HG02588 (cell line): ENCODE results near the gene DMRTB1.

Experiments
- ATAC-seq: cut with Tn5 transposase; IDR thresholded peaks from one replicate; pipeline ENCODE4 v1.9.1; 2021; ENCODE audit warnings: mild to moderate bottlenecking, moderate library complexity; ENCODE audit not compliant: unreplicated experiment

Gene DMRTB1

GRCh38 chr1:53459321-53460175, at the start of gene DMRTB1:
Gene DMRTB1 (plus strand): TSS chr1:53459399. CDS start chr1:53459454, 55 bp downstream.
- ATAC-seq, result no peak

GRCh38 chr1:53409695-53410094, 49.5 kb upstream of the DMRTB1 start:
- no peak for ATAC-seq

GRCh38 chr1:53410100-53410541, 49.1 kb upstream of the DMRTB1 start:
- peak; percentile 40 for ATAC-seq

GRCh38 chr1:53410701-53411100, 48.5 kb upstream of the DMRTB1 start:
- no peak for ATAC-seq

GRCh38 chr1:53411541-53412152, 47.6 kb upstream of the DMRTB1 start:
- ATAC-seq, result no peak

- no peak for ATAC-seq
Measured at GRCh38 chr1:53412285-53413174, 46.7 kb upstream of the DMRTB1 start.

DNA sequence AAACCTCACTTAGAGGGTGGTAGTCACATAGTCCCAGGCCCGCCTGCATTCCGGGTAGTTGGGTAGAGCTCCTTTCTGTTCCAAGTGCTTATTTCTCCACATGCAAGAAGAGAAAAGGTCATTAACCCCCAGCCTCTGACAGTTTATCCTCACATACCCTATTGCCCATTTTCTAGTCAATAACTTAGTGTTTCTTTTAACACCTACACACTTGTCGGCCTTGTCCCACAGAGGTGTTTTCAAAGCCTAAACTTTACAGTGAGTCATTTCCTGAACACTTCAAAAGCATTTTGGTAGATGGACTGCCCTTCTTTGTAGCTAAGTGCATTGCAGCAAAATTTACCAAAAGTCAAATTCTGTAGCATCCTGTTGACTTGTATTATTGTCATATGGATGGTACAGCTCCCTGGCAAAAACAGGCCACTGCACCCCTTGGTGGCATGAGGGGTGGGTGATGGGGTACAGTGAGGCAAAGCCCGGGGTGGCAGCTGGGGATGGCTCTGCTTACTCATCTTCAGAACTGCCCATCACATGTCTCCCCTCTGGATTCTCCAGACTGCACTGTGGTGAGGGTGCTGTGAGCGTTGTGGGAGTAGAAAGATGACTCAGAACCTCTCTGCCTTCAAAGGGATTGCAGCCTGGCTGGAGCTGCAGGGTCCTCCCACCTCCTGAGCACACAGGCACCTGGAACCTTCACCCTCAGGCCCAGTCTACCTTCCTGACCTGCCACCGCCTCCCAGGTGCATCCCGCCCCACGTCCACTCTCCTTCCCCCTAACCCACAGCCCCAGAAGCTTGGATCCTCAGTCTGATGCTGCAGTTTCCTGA, 45.8 kb upstream of the DMRTB1 start:
- peak; percentile 47 for ATAC-seq

DNA sequence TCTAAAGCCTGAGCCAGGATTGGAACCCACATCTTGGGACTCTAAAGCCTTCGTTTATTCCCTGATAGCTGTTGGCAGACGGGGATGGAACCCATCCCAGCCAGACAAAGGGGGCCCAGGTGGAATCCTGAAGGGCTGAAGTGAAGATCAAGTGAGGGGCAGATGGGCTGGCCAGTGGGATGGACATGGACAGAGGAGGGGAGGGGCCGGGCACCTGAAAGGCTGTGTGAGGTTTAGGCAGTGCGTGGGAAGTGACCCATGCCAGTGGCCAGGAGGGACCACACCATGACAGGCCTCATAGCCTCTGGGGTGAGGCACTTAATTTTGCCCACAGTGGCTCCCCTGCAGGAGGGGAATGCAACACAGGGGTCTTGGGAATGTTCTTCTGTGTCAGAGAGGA, 44.6 kb upstream of the DMRTB1 start:
- ATAC-seq, result no peak

GRCh38 chr1:53415432-53415831, 43.8 kb upstream of the DMRTB1 start:
- no peak for ATAC-seq

DNA sequence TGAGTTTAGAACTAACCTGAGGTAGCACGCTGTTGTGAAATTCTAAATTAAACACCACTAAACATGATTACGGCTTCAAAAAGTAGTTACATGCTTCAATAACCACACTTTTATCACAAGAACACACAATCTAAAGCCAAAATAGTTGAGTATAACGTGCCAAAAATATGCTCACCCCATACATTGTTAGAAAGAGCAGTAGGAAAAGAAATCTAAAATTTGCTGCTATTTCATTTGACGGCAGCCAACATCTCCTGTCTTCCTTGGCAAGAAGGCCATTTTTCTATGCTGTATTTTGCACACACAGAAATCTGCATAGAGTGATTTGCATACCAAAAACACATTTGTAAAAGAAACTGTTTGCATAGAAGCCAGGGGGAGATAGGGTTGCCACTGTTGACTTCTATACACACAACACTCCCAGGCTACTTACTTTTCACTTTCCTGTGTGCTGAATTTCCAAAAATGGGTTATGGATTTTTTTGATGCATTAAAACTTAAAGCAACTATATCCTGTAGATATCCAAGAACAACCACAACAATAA, 42.9 kb upstream of the DMRTB1 start:
- no peak for ATAC-seq

DNA sequence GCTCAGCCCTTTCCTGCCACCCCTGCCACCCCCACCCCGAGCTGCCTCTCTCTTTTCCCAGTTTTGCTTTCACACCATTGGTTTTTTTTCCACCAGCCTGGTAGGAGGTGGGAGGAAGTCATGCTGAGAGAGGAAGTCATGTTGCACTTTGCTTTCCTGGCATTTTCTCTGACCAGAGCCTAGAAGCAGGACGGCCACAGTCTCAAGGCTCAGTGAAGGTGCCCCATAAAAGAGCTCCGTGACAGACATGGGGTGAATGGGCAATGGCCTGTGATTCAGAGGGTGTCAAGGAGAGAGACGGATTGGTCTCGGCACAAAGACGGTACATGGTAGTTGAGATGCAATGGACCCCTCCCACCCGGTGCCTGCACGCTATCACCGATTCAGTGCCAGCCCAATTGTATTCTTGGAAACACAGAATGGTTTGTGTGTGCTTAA, 42.1 kb upstream of the DMRTB1 start:
- ATAC-seq, result no peak

DNA sequence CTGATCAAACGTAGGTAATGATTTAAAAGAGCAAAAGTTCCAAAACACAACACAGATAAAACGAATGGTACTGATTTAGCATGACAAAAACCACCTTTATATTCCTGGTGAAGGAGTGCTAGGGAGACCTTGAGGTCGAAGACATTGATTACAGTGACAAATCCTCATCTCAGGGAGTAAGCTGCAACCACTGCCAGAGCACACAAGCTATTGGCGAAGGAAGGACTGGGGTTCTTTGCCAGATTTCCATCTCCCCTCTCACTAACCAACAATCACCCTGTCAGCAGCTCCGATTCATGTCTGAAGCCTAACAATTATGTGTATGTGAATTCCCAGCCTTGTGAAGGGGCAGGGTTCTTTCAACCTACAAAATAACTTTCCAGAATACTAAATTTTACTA, 40.2 kb upstream of the DMRTB1 start:
- no peak for ATAC-seq

- no peak for ATAC-seq
Measured at GRCh38 chr1:53420341-53420740, 38.9 kb upstream of the DMRTB1 start.

DNA sequence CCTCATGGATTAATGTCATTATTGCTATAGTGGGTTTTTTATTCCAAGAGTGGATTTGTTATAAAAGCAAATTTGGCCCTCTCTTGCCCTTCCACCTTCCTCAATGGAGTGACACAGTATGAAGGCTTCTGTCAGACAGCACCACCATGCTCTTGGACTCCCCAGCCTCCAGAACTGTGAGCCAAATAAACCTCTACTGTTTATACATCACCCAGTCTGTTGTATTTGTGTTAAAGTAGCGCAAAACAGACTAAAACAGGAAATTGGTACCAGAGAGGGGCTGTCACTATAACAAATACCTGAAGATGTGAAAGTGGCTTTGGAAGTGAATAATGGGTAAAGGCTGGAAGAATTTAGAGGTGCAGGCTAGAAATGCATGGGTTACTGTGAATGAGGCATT, 38.0 kb upstream of the DMRTB1 start:
- no peak for ATAC-seq

DNA sequence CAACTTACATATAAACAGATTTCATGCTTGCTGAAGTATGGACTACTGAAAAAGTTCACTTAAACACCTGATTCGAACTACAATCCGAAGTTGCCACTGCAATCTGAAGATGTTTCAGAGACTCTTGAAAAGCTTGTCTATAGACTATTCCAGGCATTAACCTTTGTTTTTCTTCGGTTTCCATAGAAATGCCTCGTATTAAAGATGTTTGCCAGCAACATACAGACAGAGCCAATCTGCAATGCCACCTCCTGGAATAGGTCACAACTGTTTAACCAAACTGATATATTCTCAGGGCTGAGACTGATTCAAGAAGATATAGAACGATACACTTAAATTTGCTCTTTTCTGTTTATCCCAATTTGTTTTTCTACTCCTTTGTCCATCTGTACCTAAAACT, 28.9 kb upstream of the DMRTB1 start:
- ATAC-seq, result no peak

DNA sequence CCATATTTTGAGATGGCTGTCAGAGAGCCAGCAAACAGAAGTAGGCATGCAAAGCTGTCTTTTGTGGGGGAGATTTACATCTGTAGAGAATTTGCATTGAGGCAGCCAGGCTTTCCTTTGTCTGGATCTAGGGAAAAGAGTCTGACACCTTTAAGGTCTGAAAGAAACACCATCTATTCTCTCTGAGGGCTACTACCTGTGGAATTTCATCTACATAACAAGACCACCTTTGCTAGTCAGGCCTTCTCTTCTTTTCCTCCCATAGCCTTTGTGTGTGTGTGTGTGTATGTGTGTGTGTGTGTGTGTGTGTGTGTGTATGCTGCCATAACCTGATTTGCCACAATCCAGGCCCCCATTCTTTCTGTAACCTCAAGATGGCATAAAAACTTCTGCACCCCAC, 28.4 kb upstream of the DMRTB1 start:
- ATAC-seq, result no peak

GRCh38 chr1:53431244-53431643, 28.0 kb upstream of the DMRTB1 start:
- ATAC-seq, result no peak

- no peak for ATAC-seq
Measured at GRCh38 chr1:53431805-53432565, 27.2 kb upstream of the DMRTB1 start.

GRCh38 chr1:53432611-53433010, 26.6 kb upstream of the DMRTB1 start:
- ATAC-seq, result no peak
